HG02884 (cell line): Measurements from ENCODE around the gene RPL23.

Experiments
- ATAC-seq: cut with Tn5 transposase; IDR thresholded peaks from one replicate; pipeline ENCODE4 v1.9.1; 2021; ENCODE audit warnings: mild to moderate bottlenecking, moderate library complexity; ENCODE audit not compliant: unreplicated experiment

The RPL23 gene

GRCh38 chr17:38885044-38885727, 31.7 kb upstream of the RPL23 start:
- ATAC-seq: no peak

- no peak for ATAC-seq
Measured at GRCh38 chr17:38883592-38884526, 30.3 kb upstream of the RPL23 start.

- no peak for ATAC-seq
Measured at GRCh38 chr17:38882870-38883269, 29.3 kb upstream of the RPL23 start.

- ATAC-seq: no peak
Measured at GRCh38 chr17:38881600-38882191, 28.2 kb upstream of the RPL23 start.

- ATAC-seq: no peak
Measured at GRCh38 chr17:38879878-38880665, 26.6 kb upstream of the RPL23 start.

- no peak for ATAC-seq
Measured at GRCh38 chr17:38877130-38877851, 23.8 kb upstream of the RPL23 start.

- ATAC-seq: no peak
Measured at GRCh38 chr17:38875477-38876075, 22.1 kb upstream of the RPL23 start.

- no peak for ATAC-seq
Measured at GRCh38 chr17:38874505-38875400, 21.2 kb upstream of the RPL23 start.

GRCh38 chr17:38873640-38874380, 20.3 kb upstream of the RPL23 start:
- no peak for ATAC-seq

GRCh38 chr17:38872671-38873385, 19.3 kb upstream of the RPL23 start:
- no peak for ATAC-seq

GRCh38 chr17:38872027-38872511, 18.5 kb upstream of the RPL23 start:
- no peak for ATAC-seq

- no peak for ATAC-seq
Measured at GRCh38 chr17:38871247-38872015, 17.9 kb upstream of the RPL23 start.

- ATAC-seq: no peak
Measured at GRCh38 chr17:38870259-38871165, 17.0 kb upstream of the RPL23 start.

GRCh38 chr17:38869526-38870258, 16.2 kb upstream of the RPL23 start, which contains the start of gene LASP1:
LASP1 (plus strand) TSS chr17:38870058; CDS start chr17:38870190, 132 bp downstream.
- no peak for ATAC-seq
